Measurements from ENCODE around the gene NLRP12.

DNA sequence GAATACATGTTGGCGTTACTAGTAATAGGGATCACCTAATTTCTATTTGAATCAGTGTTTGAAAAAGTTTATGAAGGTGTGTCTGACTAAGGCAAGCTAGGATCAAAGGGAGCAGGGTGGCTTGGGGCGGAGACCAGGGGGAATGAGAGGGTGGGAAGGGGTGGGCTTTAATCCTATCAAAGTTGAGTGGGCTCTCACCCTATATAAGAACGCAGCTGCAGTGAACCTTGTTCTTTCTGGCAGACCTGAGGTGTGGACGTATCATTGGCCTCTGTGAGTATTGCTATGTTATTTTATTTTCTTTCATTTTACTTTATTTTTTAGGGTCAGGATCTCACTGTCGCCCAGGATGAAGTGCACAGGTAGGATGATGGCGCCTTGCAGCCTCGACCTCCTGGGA lies 37.4 kb downstream of the NLRP12 start:
- TF ChIP-seq CTCF (IDR thresholded peaks at IDR 0.05; ENCODE audit: low read depth, low read length, poor library complexity, severe bottlenecking), result no peak
- TF ChIP-seq EZH2phosphoT487 (IDR thresholded peaks at IDR 0.05; ENCODE audit: borderline replicate concordance, low read length), result no peak

Measured in DOHH2 (cell line).